Neural progenitor cell (in vitro differentiated cells): ENCODE measurements around the gene TMEM52. TPM values are rescaled to one million over a fixed set of nuclear protein-coding genes. Genes with fewer than 3 reads are reported as not detected.
A peak's percentile ranks its signal among the peaks of the same experiment; 100 is the strongest.

ENCODE experiments used
- DNase-seq: peaks from one replicate; pipeline ENCODE4 v3.0.0-alpha.2; 2016; ENCODE audit warnings: low spot score
- H2AFZ ChIP-seq: fragments of 200-600 bp; sonication (generic); replicated peaks from 2 replicates; pipeline ENCODE4 v1.6.1; 2016; ENCODE audit warnings: antibody characterized with exemption
- H3F3A ChIP-seq: fragments of 200-600 bp; sonication (generic); 2 replicates; pipeline ENCODE4 v1.6.1; 2016; ENCODE audit warnings: antibody characterized with exemption, low read depth
- H3K27ac ChIP-seq: fragments of 200-600 bp; sonication (generic); 2 replicates; pipeline ENCODE4 v1.5.1; 2016; ENCODE audit warnings: mild to moderate bottlenecking
- H3K27me3 ChIP-seq: fragments of 200-600 bp; sonication (generic); 2 replicates; pipeline ENCODE4 v1.6.1; 2016; ENCODE audit warnings: mild to moderate bottlenecking, moderate library complexity
- H3K36me3 ChIP-seq: fragments of 200-600 bp; sonication (generic); 2 replicates; pipeline ENCODE4 v1.5.1; 2016
- H3K4me1 ChIP-seq: fragments of 200-600 bp; sonication (generic); 2 replicates; pipeline ENCODE4 v1.6.1; 2016; ENCODE audit warnings: mixed run types
- H3K4me2 ChIP-seq: fragments of 200-600 bp; sonication (generic); 2 replicates; pipeline ENCODE4 v1.6.1; 2016
- H3K4me3 ChIP-seq: fragments of 200-600 bp; sonication (generic); 2 replicates; pipeline ENCODE4 v1.5.1; 2016
- H3K79me2 ChIP-seq: fragments of 200-600 bp; sonication (generic); 2 replicates; pipeline ENCODE4 v1.6.1; 2016; ENCODE audit warnings: low read depth
- H3K9ac ChIP-seq: fragments of 200-600 bp; sonication (generic); 2 replicates; pipeline ENCODE4 v1.6.1; 2016
- H3K9me3 ChIP-seq: fragments of 200-600 bp; sonication (generic); 2 replicates; pipeline ENCODE4 v1.5.1; 2016; ENCODE audit warnings: low read depth
- H4K20me1 ChIP-seq: fragments of 200-600 bp; sonication (generic); 2 replicates; pipeline ENCODE4 v1.6.1; 2016; ENCODE audit warnings: low read depth
- H3K27ac Mint-ChIP-seq: 3 replicates; pipeline ENCODE4 v1.8.0; 2021; ENCODE audit warnings: mixed read lengths
- H3K27me3 Mint-ChIP-seq: 2 replicates; pipeline ENCODE4 v1.8.0; 2022; ENCODE audit warnings: low read depth, mild to moderate bottlenecking, inconsistent platforms, moderate library complexity, mixed read lengths; ENCODE audit not compliant: insufficient read depth
- H3K36me3 Mint-ChIP-seq: 3 replicates; pipeline ENCODE4 v1.8.0; 2021; ENCODE audit warnings: mixed read lengths
- H3K4me1 Mint-ChIP-seq: 3 replicates; pipeline ENCODE4 v1.8.0; 2021; ENCODE audit warnings: mixed read lengths
- H3K4me3 Mint-ChIP-seq: 3 replicates; pipeline ENCODE4 v1.8.0; 2021; ENCODE audit warnings: mild to moderate bottlenecking, moderate library complexity, mixed read lengths
- H3K9me3 Mint-ChIP-seq: 3 replicates; pipeline ENCODE4 v1.8.0; 2020; ENCODE audit warnings: mixed read lengths
- CTCF ChIP-seq: fragments of 200-600 bp; sonication (generic); IDR thresholded peaks from 2 replicates; pipeline ENCODE4 v1.5.1; 2017; ENCODE audit warnings: antibody characterized with exemption, mild to moderate bottlenecking
- EZH2 ChIP-seq: fragments of 200-600 bp; sonication (generic); IDR thresholded peaks from 2 replicates; pipeline ENCODE4 v1.6.1; 2017; ENCODE audit warnings: antibody characterized with exemption, mild to moderate bottlenecking, moderate library complexity
- EZH2phosphoT487 ChIP-seq: fragments of 200-600 bp; sonication (generic); IDR thresholded peaks from 2 replicates; pipeline ENCODE4 v1.6.1; 2017; ENCODE audit warnings: antibody characterized with exemption
- total RNA-seq: library from RNA; depleted of rRNA; stranded (reverse); fragments of >200 nt; gene quantifications from 2 replicates; pipeline ENCODE4 v1.2.3, GENCODE V29; 2015; ENCODE audit warnings: low replicate concordance

Gene TMEM52
- total RNA-seq, 1 donor from 2014 or later = 2.9 TPM

GRCh38 chr1:1895060-1895418 is 24.0 kb downstream of the TMEM52 start:
- peaks cover 23% of the 10 kb centered on the region for H3F3A ChIP-seq
- peak overlapping the region; percentile 59 for H3K4me2 ChIP-seq
- no peaks in the 10 kb centered on the region for H3K27me3 ChIP-seq
- H3K79me2 ChIP-seq = peaks cover 21% of the 10 kb centered on the region
- no peaks in the 10 kb centered on the region for H3K9me3 ChIP-seq
- peaks cover 18% of the 10 kb centered on the region for H3K4me1 ChIP-seq
- peaks cover 33% of the 10 kb centered on the region for H3K4me1 Mint-ChIP-seq
- H3K4me3 Mint-ChIP-seq = no peak overlapping the region
- DNase-seq = peak; percentile 16
- no peak for TF ChIP-seq CTCF
- no peak for TF ChIP-seq EZH2
- TF ChIP-seq EZH2phosphoT487 = no peak
- H3K36me3 ChIP-seq = no peaks in the 10 kb centered on the region
- H3K9me3 Mint-ChIP-seq = no peaks in the 10 kb centered on the region
- H4K20me1 ChIP-seq = peaks cover 7% of the 10 kb centered on the region
- no peak overlapping the region for H3K4me3 ChIP-seq
- no peak overlapping the region for H3K9ac ChIP-seq
- peak overlapping the region; percentile 66 for H3K27ac Mint-ChIP-seq
- no peak overlapping the region for H3K27ac ChIP-seq
- no peak overlapping the region for H2AFZ ChIP-seq
- H3K27me3 Mint-ChIP-seq = peaks cover 4% of the 10 kb centered on the region
- H3K36me3 Mint-ChIP-seq = no peaks in the 10 kb centered on the region

- peak; percentile 2 for DNase-seq
- Mint-ChIP-seq H3K4me1 (peaks cover 33% of the 10 kb centered on the region), H3K9me3 (peaks cover 2% of the 10 kb centered on the region), H3K36me3 (no peaks in the 10 kb centered on the region), H3K27me3 (peaks cover 5% of the 10 kb centered on the region), H3K27ac (peak overlapping the region; percentile 66), H3K4me3 (peak overlapping the region; percentile 21)
- no peak overlapping the region for H3K4me3 ChIP-seq
- no peak overlapping the region for H3K9ac ChIP-seq
- H3K4me2 ChIP-seq = peak overlapping the region; percentile 59
- no peaks in the 10 kb centered on the region for H3K9me3 ChIP-seq
- TF ChIP-seq EZH2phosphoT487 (no peak), CTCF (no peak), EZH2 (no peak)
- no peaks in the 10 kb centered on the region for H3K27me3 ChIP-seq
- H3K27ac ChIP-seq = no peak overlapping the region
- H3K36me3 ChIP-seq = no peaks in the 10 kb centered on the region
- H3F3A ChIP-seq = peaks cover 23% of the 10 kb centered on the region
- peaks cover 27% of the 10 kb centered on the region for H3K79me2 ChIP-seq
- peaks cover 11% of the 10 kb centered on the region for H4K20me1 ChIP-seq
- H3K4me1 ChIP-seq = peaks cover 18% of the 10 kb centered on the region
- H2AFZ ChIP-seq = no peak overlapping the region
These were observed 24.6 kb downstream of the TMEM52 start for GRCh38 chr1:1894354-1895059.

GRCh38 chr1:1893997-1894353 is 25.1 kb downstream of the TMEM52 start:
- Histone ChIP-seq H3K4me3 (no peak overlapping the region), H3K27ac (no peak overlapping the region), H3K27me3 (no peaks in the 10 kb centered on the region), H3K79me2 (peaks cover 32% of the 10 kb centered on the region), H3K4me1 (peaks cover 23% of the 10 kb centered on the region), H2AFZ (no peak overlapping the region), H4K20me1 (peaks cover 16% of the 10 kb centered on the region), H3K9ac (no peak overlapping the region), H3F3A (peaks cover 20% of the 10 kb centered on the region), H3K9me3 (no peaks in the 10 kb centered on the region), H3K36me3 (no peaks in the 10 kb centered on the region), H3K4me2 (no peak overlapping the region)
- Mint-ChIP-seq H3K27ac (no peak overlapping the region), H3K4me1 (peaks cover 36% of the 10 kb centered on the region), H3K9me3 (peaks cover 4% of the 10 kb centered on the region), H3K4me3 (no peak overlapping the region), H3K27me3 (peaks cover 7% of the 10 kb centered on the region), H3K36me3 (peaks cover 3% of the 10 kb centered on the region)
- no peak for DNase-seq
- no peak for TF ChIP-seq EZH2phosphoT487

- Mint-ChIP-seq H3K27ac (peak overlapping the region; percentile 48), H3K4me1 (peaks cover 40% of the 10 kb centered on the region), H3K27me3 (peaks cover 7% of the 10 kb centered on the region), H3K4me3 (peak overlapping the region; percentile 60), H3K36me3 (peaks cover 6% of the 10 kb centered on the region), H3K9me3 (peaks cover 9% of the 10 kb centered on the region)
- Histone ChIP-seq H3K4me3 (no peak overlapping the region), H3F3A (peaks cover 20% of the 10 kb centered on the region), H3K9ac (no peak overlapping the region), H3K27me3 (no peaks in the 10 kb centered on the region), H3K4me2 (no peak overlapping the region), H3K36me3 (no peaks in the 10 kb centered on the region), H3K27ac (no peak overlapping the region), H3K4me1 (peaks cover 28% of the 10 kb centered on the region), H3K9me3 (no peaks in the 10 kb centered on the region), H2AFZ (no peak overlapping the region), H3K79me2 (peaks cover 37% of the 10 kb centered on the region), H4K20me1 (peaks cover 22% of the 10 kb centered on the region)
- TF ChIP-seq CTCF = no peak
- no peak for TF ChIP-seq EZH2
- no peak for TF ChIP-seq EZH2phosphoT487
- DNase-seq = no peak
These were observed 25.6 kb downstream of the TMEM52 start for GRCh38 chr1:1893291-1893985.
